OCI-LY7 (cell line): Measurements from ENCODE around the gene MBD1.

Experiments used
- EZH2phosphoT487 ChIP-seq: fragments of 200-600 bp; sonication (generic); IDR thresholded peaks from 2 replicates; pipeline ENCODE4 v1.6.1; 2018; ENCODE audit warnings: low read depth, borderline replicate concordance, mild to moderate bottlenecking, mixed run types, antibody characterized with exemption, low read length, moderate library complexity, mixed read lengths
- TF ChIP-seq, protein P1 (sequence below): fragments of 200-600 bp; sonication (generic); conservative IDR thresholded peaks from 2 replicates; pipeline ENCODE4 v1.5.1; 2014; ENCODE audit warnings: mild to moderate bottlenecking, antibody characterized with exemption, low read length, moderate library complexity, mixed read lengths

DNA sequence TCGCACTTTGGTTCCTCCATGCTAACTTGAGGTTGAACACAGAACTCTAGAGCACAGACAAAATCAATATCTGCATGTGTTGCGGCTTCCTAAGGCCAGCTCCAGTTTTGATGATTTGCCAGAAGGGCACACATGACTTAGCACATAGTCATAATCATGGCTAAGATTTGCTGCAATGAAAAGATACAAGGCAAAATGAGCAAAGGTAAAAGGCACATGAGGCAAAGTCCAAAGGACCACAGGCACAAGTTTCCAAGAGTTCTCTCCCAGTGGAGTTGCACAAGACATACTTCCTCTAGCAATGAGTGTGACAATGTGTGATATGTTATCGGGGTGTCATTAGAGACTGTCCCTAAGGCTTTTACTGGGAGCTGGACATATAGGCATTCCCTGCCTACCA lies 30.3 kb upstream of the MBD1 start:
- TF ChIP-seq, protein P1, sequence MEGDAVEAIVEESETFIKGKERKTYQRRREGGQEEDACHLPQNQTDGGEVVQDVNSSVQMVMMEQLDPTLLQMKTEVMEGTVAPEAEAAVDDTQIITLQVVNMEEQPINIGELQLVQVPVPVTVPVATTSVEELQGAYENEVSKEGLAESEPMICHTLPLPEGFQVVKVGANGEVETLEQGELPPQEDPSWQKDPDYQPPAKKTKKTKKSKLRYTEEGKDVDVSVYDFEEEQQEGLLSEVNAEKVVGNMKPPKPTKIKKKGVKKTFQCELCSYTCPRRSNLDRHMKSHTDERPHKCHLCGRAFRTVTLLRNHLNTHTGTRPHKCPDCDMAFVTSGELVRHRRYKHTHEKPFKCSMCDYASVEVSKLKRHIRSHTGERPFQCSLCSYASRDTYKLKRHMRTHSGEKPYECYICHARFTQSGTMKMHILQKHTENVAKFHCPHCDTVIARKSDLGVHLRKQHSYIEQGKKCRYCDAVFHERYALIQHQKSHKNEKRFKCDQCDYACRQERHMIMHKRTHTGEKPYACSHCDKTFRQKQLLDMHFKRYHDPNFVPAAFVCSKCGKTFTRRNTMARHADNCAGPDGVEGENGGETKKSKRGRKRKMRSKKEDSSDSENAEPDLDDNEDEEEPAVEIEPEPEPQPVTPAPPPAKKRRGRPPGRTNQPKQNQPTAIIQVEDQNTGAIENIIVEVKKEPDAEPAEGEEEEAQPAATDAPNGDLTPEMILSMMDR = no peak
- TF ChIP-seq EZH2phosphoT487 = no peak
